H9 (cell line): ENCODE measurements around the gene PTPRN2. TPM values are rescaled to one million over a fixed set of nuclear protein-coding genes. Genes with fewer than 3 reads are reported as not detected.

Experiments
- DNase-seq: peaks from one replicate; pipeline ENCODE4 v3.0.0-alpha.2; 2017
- H2AFZ ChIP-seq: one replicate; pipeline ENCODE4 v1.6.1; 2013; ENCODE audit warnings: mild to moderate bottlenecking, low read length, control low read depth, moderate library complexity
- H2AK5ac ChIP-seq: 2 replicates; pipeline ENCODE4 v1.6.1; 2013; ENCODE audit warnings: low read length, control low read depth, mixed read lengths; ENCODE audit not compliant: insufficient read length
- H2BK120ac ChIP-seq: one replicate; pipeline ENCODE4 v1.6.1; 2013; ENCODE audit warnings: low read depth, mild to moderate bottlenecking, low read length, control low read depth, inconsistent platforms; ENCODE audit not compliant: poor library complexity, severe bottlenecking
- H2BK12ac ChIP-seq: 2 replicates; pipeline ENCODE4 v1.6.1; 2013; ENCODE audit warnings: low read length, control low read depth, mixed read lengths, low read depth; ENCODE audit not compliant: insufficient read length
- H2BK15ac ChIP-seq: 2 replicates; pipeline ENCODE4 v1.6.1; 2013; ENCODE audit warnings: low read depth, low read length, control low read depth
- H2BK20ac ChIP-seq: one replicate; pipeline ENCODE4 v1.6.1; 2013; ENCODE audit warnings: low read depth, mild to moderate bottlenecking, low read length, control low read depth, inconsistent platforms; ENCODE audit not compliant: poor library complexity, severe bottlenecking
- H2BK5ac ChIP-seq: 2 replicates; pipeline ENCODE4 v1.6.1; 2013; ENCODE audit warnings: low read length, control low read depth, mixed read lengths; ENCODE audit not compliant: insufficient read length
- H3K14ac ChIP-seq: 2 replicates; pipeline ENCODE4 v1.6.1; 2013; ENCODE audit warnings: low read length, control low read depth; ENCODE audit not compliant: insufficient read depth
- H3K18ac ChIP-seq: 2 replicates; pipeline ENCODE4 v1.6.1; 2013; ENCODE audit warnings: low read depth, mild to moderate bottlenecking, mixed read lengths, low read length, control low read depth; ENCODE audit not compliant: insufficient read length
- H3K23ac ChIP-seq: 2 replicates; pipeline ENCODE4 v1.6.1; 2013; ENCODE audit warnings: low read length, control low read depth, mixed read lengths, low read depth; ENCODE audit not compliant: insufficient read length
- H3K23me2 ChIP-seq: 2 replicates; pipeline ENCODE4 v1.6.1; 2013; ENCODE audit warnings: low read depth, mild to moderate bottlenecking, mixed read lengths, low read length, control low read depth; ENCODE audit not compliant: insufficient read length, poor library complexity, severe bottlenecking
- H3K27ac ChIP-seq: 2 replicates; pipeline ENCODE4 v1.5.1; 2013; ENCODE audit warnings: low read length, control low read depth, mixed read lengths, low read depth; ENCODE audit not compliant: insufficient read length
- H3K27me3 ChIP-seq: 2 replicates; pipeline ENCODE4 v1.6.1; 2013; ENCODE audit warnings: low read length, control low read depth, inconsistent platforms; ENCODE audit not compliant: insufficient read depth
- H3K4ac ChIP-seq: 2 replicates; pipeline ENCODE4 v1.6.1; 2013; ENCODE audit warnings: low read depth, mild to moderate bottlenecking, control low read depth, inconsistent platforms, low read length, moderate library complexity
- H3K4me1 ChIP-seq: 2 replicates; pipeline ENCODE4 v1.6.1; 2013; ENCODE audit warnings: low read length, control low read depth, inconsistent platforms; ENCODE audit not compliant: insufficient read depth
- H3K4me2 ChIP-seq: 2 replicates; pipeline ENCODE4 v1.6.1; 2013; ENCODE audit warnings: low read length, control low read depth, mixed read lengths; ENCODE audit not compliant: insufficient read length, insufficient read depth
- H3K56ac ChIP-seq: 2 replicates; pipeline ENCODE4 v1.6.1; 2013; ENCODE audit warnings: low read depth, mild to moderate bottlenecking, mixed read lengths, low read length, control low read depth; ENCODE audit not compliant: insufficient read length
- H3K79me1 ChIP-seq: 2 replicates; pipeline ENCODE4 v1.6.1; 2013; ENCODE audit warnings: low read depth, mild to moderate bottlenecking, moderate library complexity, low read length, control low read depth, inconsistent platforms; ENCODE audit not compliant: insufficient read depth, poor library complexity, severe bottlenecking
- H3K79me2 ChIP-seq: 2 replicates; pipeline ENCODE4 v1.6.1; 2013; ENCODE audit warnings: low read length, control low read depth, inconsistent platforms; ENCODE audit not compliant: insufficient read depth
- H3K9ac ChIP-seq: 2 replicates; pipeline ENCODE4 v1.6.1; 2013; ENCODE audit warnings: low read length, control low read depth, mixed read lengths; ENCODE audit not compliant: insufficient read length; ENCODE audit errors: extremely low read depth
- H3K9me3 ChIP-seq: one replicate; pipeline ENCODE4 v1.6.1; 2013; ENCODE audit warnings: low read depth, low read length, inconsistent platforms; ENCODE audit not compliant: control insufficient read depth
- H3T11ph ChIP-seq: one replicate; pipeline ENCODE4 v1.6.1; 2013; ENCODE audit warnings: mild to moderate bottlenecking, low read length, control low read depth, inconsistent platforms
- H4K20me1 ChIP-seq: one replicate; pipeline ENCODE4 v1.6.1; 2013; ENCODE audit not compliant: control insufficient read depth, insufficient read length, insufficient read depth
- H4K5ac ChIP-seq: 2 replicates; pipeline ENCODE4 v1.6.1; 2013; ENCODE audit warnings: low read depth, mild to moderate bottlenecking, mixed read lengths, low read length, control low read depth; ENCODE audit not compliant: insufficient read length
- H4K8ac ChIP-seq: replicated peaks from 2 replicates; pipeline ENCODE4 v1.6.1; 2013; ENCODE audit warnings: low read length, control low read depth, mixed read lengths, low read depth; ENCODE audit not compliant: insufficient read length
- H4K91ac ChIP-seq: 2 replicates; pipeline ENCODE4 v1.6.1; 2013; ENCODE audit warnings: low read depth, mild to moderate bottlenecking, moderate library complexity, mixed read lengths, low read length, control low read depth; ENCODE audit not compliant: insufficient read length
- H3K27ac Mint-ChIP-seq, 3 experiments: 2 replicates in 2 of 3; 3 replicates in 1 of 3; pipeline ENCODE4 v1.8.0; 2020 to 2021; ENCODE audit warnings: mixed read lengths in 3 of 3, mild to moderate bottlenecking in 1 of 3, moderate library complexity in 1 of 3
- H3K27me3 Mint-ChIP-seq: 2 replicates; pipeline ENCODE4 v1.8.0; 2021; ENCODE audit warnings: low read depth, mild to moderate bottlenecking, moderate library complexity, mixed read lengths
- H3K36me3 Mint-ChIP-seq, 3 experiments: 2 replicates in 2 of 3; 3 replicates in 1 of 3; pipeline ENCODE4 v1.8.0; 2020 to 2021; ENCODE audit warnings: low read depth in 3 of 3, mixed read lengths in 3 of 3; ENCODE audit not compliant: insufficient read depth in 1 of 3
- H3K4me1 Mint-ChIP-seq, 2 experiments: 2 replicates each; pipeline ENCODE4 v1.8.0; 2020; ENCODE audit warnings: mixed read lengths in 2 of 2
- H3K4me3 Mint-ChIP-seq, 2 experiments: 2 replicates in 1 of 2; 3 replicates in 1 of 2; pipeline ENCODE4 v1.8.0; 2020 to 2021; ENCODE audit warnings: mild to moderate bottlenecking in 2 of 2, mixed read lengths in 2 of 2, moderate library complexity in 1 of 2
- H3K9me3 Mint-ChIP-seq, 2 experiments: 2 replicates in 1 of 2; 3 replicates in 1 of 2; pipeline ENCODE4 v1.8.0; 2020; ENCODE audit warnings: mild to moderate bottlenecking in 2 of 2, mixed read lengths in 2 of 2, moderate library complexity in 1 of 2
- WGBS: extraction: QIAGEN DNeasy Blood & Tissue Kit; methylation state at CpG from one replicate; pipeline ENCODE4 v1.1.7; 2013; ENCODE audit warnings: missing lambda C conversion rate, low lambda C conversion rate, mixed read lengths; ENCODE audit not compliant: insufficient read length; ENCODE audit errors: extremely low coverage; 5-methylcytosine and 5-hydroxymethylcytosine counted together
- total RNA-seq: library from RNA; stranded (reverse); gene quantifications from 2 replicates; pipeline ENCODE4 v1.2.1, GENCODE V29; 2021
- TF ChIP-seq, protein P1 (sequence below): fragments of 200-600 bp; sonication (generic); conservative IDR thresholded peaks from 3 replicates; pipeline ENCODE4 v1.8.0; 2021; ENCODE audit warnings: antibody characterized with exemption, mild to moderate bottlenecking

PTPRN2 gene
- total RNA-seq, 1 experiment from 2014 or later: 5.2 TPM

DNA sequence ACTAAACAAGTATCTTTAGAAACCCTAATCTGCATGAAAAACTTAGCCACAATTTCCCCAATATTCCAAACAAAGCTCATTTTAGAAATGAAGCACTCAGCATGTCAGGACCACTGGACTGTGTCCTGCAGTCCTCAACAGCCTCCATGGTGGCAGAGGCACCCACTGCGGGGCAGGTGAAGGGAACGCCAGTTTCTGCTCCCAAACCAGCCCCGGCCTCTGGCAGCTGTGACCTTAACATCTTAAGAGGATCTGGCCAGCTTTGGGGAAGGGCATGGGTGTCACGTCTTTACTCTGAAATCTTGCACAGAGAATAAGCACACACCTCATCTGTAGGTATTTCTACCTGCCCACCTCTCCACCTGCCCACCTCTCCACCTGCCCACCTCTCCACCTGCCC is 988.1 kb downstream of the PTPRN2 start:
- no peak overlapping the region for H3K9ac ChIP-seq
- no peak overlapping the region for H3K4me3 Mint-ChIP-seq
- H2AK5ac ChIP-seq: no peak overlapping the region
- no peak overlapping the region for H4K8ac ChIP-seq
- no peak overlapping the region for H3K27ac ChIP-seq
- no peak overlapping the region for H3K18ac ChIP-seq
- H3K23ac ChIP-seq: no peak overlapping the region
- no peaks in the 10 kb centered on the region for H3K23me2 ChIP-seq
- no peak overlapping the region for H3K4me2 ChIP-seq
- peaks cover 97% of the 10 kb centered on the region for H3K27me3 Mint-ChIP-seq
- H3K36me3 Mint-ChIP-seq: no peaks in the 10 kb centered on the region; a peak in 1 of 7 replicates
- WGBS: no CpG with 5 or more reads among the region's 4 CpGs
- H3K56ac ChIP-seq: no peak overlapping the region
- H2BK12ac ChIP-seq: no peak overlapping the region
- no peak overlapping the region for H3T11ph ChIP-seq
- TF ChIP-seq, protein P1, sequence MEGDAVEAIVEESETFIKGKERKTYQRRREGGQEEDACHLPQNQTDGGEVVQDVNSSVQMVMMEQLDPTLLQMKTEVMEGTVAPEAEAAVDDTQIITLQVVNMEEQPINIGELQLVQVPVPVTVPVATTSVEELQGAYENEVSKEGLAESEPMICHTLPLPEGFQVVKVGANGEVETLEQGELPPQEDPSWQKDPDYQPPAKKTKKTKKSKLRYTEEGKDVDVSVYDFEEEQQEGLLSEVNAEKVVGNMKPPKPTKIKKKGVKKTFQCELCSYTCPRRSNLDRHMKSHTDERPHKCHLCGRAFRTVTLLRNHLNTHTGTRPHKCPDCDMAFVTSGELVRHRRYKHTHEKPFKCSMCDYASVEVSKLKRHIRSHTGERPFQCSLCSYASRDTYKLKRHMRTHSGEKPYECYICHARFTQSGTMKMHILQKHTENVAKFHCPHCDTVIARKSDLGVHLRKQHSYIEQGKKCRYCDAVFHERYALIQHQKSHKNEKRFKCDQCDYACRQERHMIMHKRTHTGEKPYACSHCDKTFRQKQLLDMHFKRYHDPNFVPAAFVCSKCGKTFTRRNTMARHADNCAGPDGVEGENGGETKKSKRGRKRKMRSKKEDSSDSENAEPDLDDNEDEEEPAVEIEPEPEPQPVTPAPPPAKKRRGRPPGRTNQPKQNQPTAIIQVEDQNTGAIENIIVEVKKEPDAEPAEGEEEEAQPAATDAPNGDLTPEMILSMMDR: no peak
- H4K20me1 ChIP-seq: peaks cover 2% of the 10 kb centered on the region
- no peak for DNase-seq
- no peaks in the 10 kb centered on the region for H3K79me1 ChIP-seq
- no peak overlapping the region for H2AFZ ChIP-seq
- H3K4ac ChIP-seq: no peak overlapping the region
- peaks cover 52% of the 10 kb centered on the region; the same call in 1 of the 2 replicates for H3K27me3 ChIP-seq
- H3K14ac ChIP-seq: no peak overlapping the region
- no peaks in the 10 kb centered on the region for H3K9me3 ChIP-seq
- no peaks in the 10 kb centered on the region for H3K4me1 ChIP-seq
- no peaks in the 10 kb centered on the region for H3K79me2 ChIP-seq
- no peaks in the 10 kb centered on the region for H3K4me1 Mint-ChIP-seq
- peaks cover 2 to 4% of the 10 kb centered on the region in 2 experiments; a peak in 2 of 5 replicates for H3K9me3 Mint-ChIP-seq
- no peak overlapping the region for H2BK120ac ChIP-seq
- no peak overlapping the region for H4K91ac ChIP-seq
- no peak overlapping the region for H2BK15ac ChIP-seq
- H4K5ac ChIP-seq: no peak overlapping the region
- no peak overlapping the region for H2BK5ac ChIP-seq
- H2BK20ac ChIP-seq: no peak overlapping the region
- no peak overlapping the region for H3K27ac Mint-ChIP-seq
